Endothelial cell of umbilical vein (primary cell): Measurements from ENCODE around the gene SLC12A8. TPM values are rescaled to one million over a fixed set of nuclear protein-coding genes. Genes with fewer than 3 reads are reported as not detected.

Source experiments
- BruUV-seq: library from RNA; stranded (reverse); fragments of 400-500 nt; replicated peaks from 2 replicates; lab custom pipeline; 2021; lab: Mats Ljungman, UMichigan
- CTCF ChIA-PET: fragments of 300-600, 350-600 bp; sonication (Branson Sonifier 250); formaldehyde crosslinking; loops from one replicate; lab custom pipeline; 2021; ENCODE audit warnings: antibody characterized with exemption, inconsistent platforms; lab: Charles Lee
- POLR2A ChIA-PET: fragments of 300-600, 350-600 bp; sonication (Branson Sonifier 250); formaldehyde crosslinking; loops from one replicate; lab custom pipeline; 2021; ENCODE audit warnings: antibody characterized with exemption, inconsistent platforms; lab: Charles Lee
- DNase-seq: peaks from one replicate; pipeline ENCODE4 v3.0.0-alpha.2; 2011; ENCODE audit warnings: low read depth, low spot score
- FAIRE-seq: peaks from 2 replicates; lab custom pipeline; 2011; peaks lifted over from hg19 to GRCh38; lab: Jason Lieb, UNC
- H2AFZ ChIP-seq: 2 replicates; pipeline ENCODE4 v1.6.0; 2012; ENCODE audit warnings: low read depth, low read length, control low read depth, inconsistent platforms
- H3K27ac ChIP-seq: 2 replicates; pipeline ENCODE4 v1.5.1; 2011; ENCODE audit warnings: low read depth, mild to moderate bottlenecking, control low read depth, low read length, moderate library complexity; ENCODE audit not compliant: insufficient read depth
- H3K27me3 ChIP-seq, 2 experiments: 2 replicates each; pipeline versions ENCODE4 v1.6.0 to v1.6.1; 2011; ENCODE audit warnings: low read length in 2 of 2, mixed read lengths in 1 of 2; ENCODE audit not compliant: control insufficient read depth in 2 of 2, insufficient read depth in 2 of 2
- H3K36me3 ChIP-seq, 2 experiments: 2 replicates in 1 of 2; 3 replicates in 1 of 2; pipeline ENCODE4 v1.5.1; 2011; ENCODE audit warnings: low read length in 2 of 2, mild to moderate bottlenecking in 1 of 2, moderate library complexity in 1 of 2; ENCODE audit not compliant: control insufficient read depth in 2 of 2, insufficient read depth in 2 of 2; ENCODE audit errors: extremely low read depth in 1 of 2
- H3K4me1 ChIP-seq: 3 replicates; pipeline ENCODE4 v1.5.1; 2011; ENCODE audit warnings: mild to moderate bottlenecking, low read length; ENCODE audit not compliant: control insufficient read depth, insufficient read depth; ENCODE audit errors: extremely low read depth
- H3K4me2 ChIP-seq: 2 replicates; pipeline ENCODE4 v1.6.1; 2011; ENCODE audit warnings: low read length, control low read depth, mixed read lengths; ENCODE audit not compliant: insufficient read depth
- H3K4me3 ChIP-seq, 3 experiments: fragments of 200-600 bp in 1 of 3; sonication (generic), shearing (Covaris generic) in 1 of 3; replicated peaks in 1 of 3; 2 replicates each; pipeline ENCODE4 v1.5.1; 2011 to 2016; ENCODE audit warnings: control low read depth in 3 of 3, low read length in 3 of 3, mild to moderate bottlenecking in 2 of 3, inconsistent platforms in 1 of 3, low read depth in 1 of 3, moderate library complexity in 1 of 3; ENCODE audit not compliant: insufficient read depth in 1 of 3
- H3K79me2 ChIP-seq: 2 replicates; pipeline ENCODE4 v1.6.0; 2012; ENCODE audit warnings: low read length, inconsistent platforms; ENCODE audit not compliant: control insufficient read depth, insufficient read depth
- H3K9ac ChIP-seq: replicated peaks from 2 replicates; pipeline ENCODE3; 2011; ENCODE audit warnings: low read length, control low read depth; ENCODE audit not compliant: insufficient read depth; ENCODE audit errors: extremely low read depth
- H3K9me1 ChIP-seq: replicated peaks from 3 replicates; pipeline ENCODE4 v1.6.0; 2011; ENCODE audit warnings: mild to moderate bottlenecking, low read length; ENCODE audit not compliant: control insufficient read depth, insufficient read depth; ENCODE audit errors: extremely low read depth
- H3K9me3 ChIP-seq: replicated peaks from 2 replicates; pipeline ENCODE4 v1.5.1; 2012; ENCODE audit warnings: low read length, inconsistent platforms; ENCODE audit not compliant: control insufficient read depth, insufficient read depth
- H4K20me1 ChIP-seq: replicated peaks from 2 replicates; pipeline ENCODE3; 2011; ENCODE audit warnings: mild to moderate bottlenecking, low read length; ENCODE audit not compliant: control insufficient read depth, insufficient read depth; ENCODE audit errors: extremely low read depth
- CTCF ChIP-seq, 2 donors: IDR thresholded peaks; 1 replicate in 1 of 2; 2 replicates in 1 of 2; pipeline ENCODE4 v1.5.1; 2011; ENCODE audit warnings: low read length in 2 of 2, mild to moderate bottlenecking in 2 of 2, moderate library complexity in 2 of 2, control low read depth in 1 of 2, inconsistent platforms in 1 of 2, low read depth in 1 of 2; ENCODE audit not compliant: insufficient read depth in 1 of 2; ENCODE audit errors: extremely low read depth in 1 of 2
- EZH2 ChIP-seq: IDR thresholded peaks from 2 replicates; pipeline ENCODE4 v1.6.1; 2012; ENCODE audit warnings: borderline replicate concordance, low read depth, mild to moderate bottlenecking, moderate library complexity, low read length, inconsistent platforms; ENCODE audit not compliant: severe bottlenecking
- FOS ChIP-seq: IDR thresholded peaks from 2 replicates; pipeline ENCODE4 v1.6.1; 2011; ENCODE audit warnings: mild to moderate bottlenecking, low read length, moderate library complexity, borderline replicate concordance; ENCODE audit not compliant: insufficient read depth
- GATA2 ChIP-seq: IDR thresholded peaks from 2 replicates; pipeline ENCODE4 v1.7.0; 2011; ENCODE audit warnings: low read depth, mild to moderate bottlenecking, moderate library complexity, mixed read lengths, low read length; ENCODE audit not compliant: insufficient read length, insufficient read depth
- JUN ChIP-seq: IDR thresholded peaks from 2 replicates; pipeline ENCODE4 v1.6.1; 2011; ENCODE audit warnings: borderline replicate concordance, low read depth; ENCODE audit not compliant: insufficient read length, insufficient read depth
- MAX ChIP-seq: IDR thresholded peaks from 2 replicates; pipeline ENCODE4 v1.6.1; 2011; ENCODE audit not compliant: insufficient read depth, insufficient read length
- MYC ChIP-seq: IDR thresholded peaks from one replicate; pipeline ENCODE4 v1.6.1; 2011; ENCODE audit warnings: mild to moderate bottlenecking, low read depth, low read length
- POLR2A ChIP-seq: IDR thresholded peaks from 2 replicates; pipeline ENCODE4 v1.6.1; 2012; ENCODE audit warnings: low read depth, mild to moderate bottlenecking, control low read depth, low read length
- POLR2AphosphoS5 ChIP-seq: IDR thresholded peaks from 2 replicates; pipeline ENCODE4 v1.6.1; 2012; ENCODE audit warnings: low read depth, mild to moderate bottlenecking, control low read depth, low read length, moderate library complexity; ENCODE audit not compliant: insufficient read depth
- dilution Hi-C: fragments of 300-500 bp; cut with MboI; formaldehyde crosslinking; loops from one replicate; pipeline ENCODE4 v1.15.0; 2019; ENCODE audit warnings: low sequenced_read_pairs; ENCODE audit not compliant: extremely low pct_ligation_motif_present
- intact Hi-C: fragments of 100-400 bp; cut with micrococcal nuclease; formaldehyde crosslinking; loops from one replicate; pipeline ENCODE4 v1.10.0; 2022
- polyA plus RNA-seq, 4 experiments: library from polyadenylated mRNA; depleted of rRNA in 3 of 4; stranded (reverse) in 3 of 4; unstranded in 1 of 4; fragments of >200 nt; gene quantifications; 2 replicates each; pipeline versions ENCODE4 v1.2.1 to v1.2.3, GENCODE V29; 2011 to 2012; ENCODE audit warnings: missing spikeins in 1 of 4
- total RNA-seq: library from RNA; stranded (reverse); gene quantifications from 2 replicates; pipeline ENCODE4 v1.2.3, GENCODE V29; 2021

Gene SLC12A8
- total and polyA plus RNA-seq, 2 donors (not counting 3 experiments of a cell fraction or from before 2014, with no cell fraction given): 0.86 to 0.90 TPM

GRCh38 chr3:125236331-125236903 lies 23.9 kb upstream of the SLC12A8 start:
- ChIA-PET CTCF (interaction anchor here (0.8 to 1.0 kb wide), 2 partner anchors 17 to 199 kb away, joined by 3 read pairs; no protein-coding TSS in a partner anchor), POLR2A (no interaction called here)
- Histone ChIP-seq H3K9ac (no peak overlapping the region), H3K4me1 (peaks cover 16% of the 10 kb centered on the region), H3K4me2 (no peak overlapping the region), H3K79me2 (no peaks in the 10 kb centered on the region), H3K27me3 (no peaks in the 10 kb centered on the region), H3K9me1 (no peaks in the 10 kb centered on the region), H3K9me3 (no peaks in the 10 kb centered on the region), H3K4me3 (no peak overlapping the region), H3K27ac (no peak overlapping the region), H3K36me3 (peaks cover 3 to 7% of the 10 kb centered on the region in 2 experiments), H4K20me1 (no peaks in the 10 kb centered on the region), H2AFZ (no peak overlapping the region)
- dilution Hi-C loops: no loop called here
- intact Hi-C loops: no loop called here
- TF ChIP-seq POLR2AphosphoS5: no peak
- no peak for TF ChIP-seq EZH2
- no peak for TF ChIP-seq JUN
- TF ChIP-seq GATA2: no peak
- no peak for TF ChIP-seq MYC
- no peak for TF ChIP-seq POLR2A
- TF ChIP-seq FOS: no peak
- TF ChIP-seq CTCF (IDR thresholded peaks at IDR 0.05; ENCODE audit: extremely low read depth in 1 of 2, insufficient read depth in 1 of 2, low read depth in 1 of 2, low read length in 2 of 2): no peak
- no peak for TF ChIP-seq MAX
- DNase-seq: no peak
- no TSS peak for BruUV-seq
- FAIRE-seq: no peak
